ES-I3 (cell line): ENCODE results near the gene CCDC85C.

Experiments used
- H3K36me3 ChIP-seq: 2 replicates; pipeline ENCODE4 v1.6.1; 2013; ENCODE audit warnings: mild to moderate bottlenecking, low read length, control low read depth, moderate library complexity; ENCODE audit not compliant: insufficient read depth
- H3K4me1 ChIP-seq: 2 replicates; pipeline ENCODE4 v1.6.1; 2013; ENCODE audit warnings: mild to moderate bottlenecking, control low read depth, low read length; ENCODE audit not compliant: insufficient read depth
- H3K9ac ChIP-seq: 2 replicates; pipeline ENCODE4 v1.6.1; 2013; ENCODE audit warnings: low read depth, mild to moderate bottlenecking, low read length, moderate library complexity
- H3K9me3 ChIP-seq: 2 replicates; pipeline ENCODE4 v1.6.1; 2013; ENCODE audit warnings: mild to moderate bottlenecking, low read length, moderate library complexity; ENCODE audit not compliant: control insufficient read depth, insufficient read depth

CCDC85C gene

DNA sequence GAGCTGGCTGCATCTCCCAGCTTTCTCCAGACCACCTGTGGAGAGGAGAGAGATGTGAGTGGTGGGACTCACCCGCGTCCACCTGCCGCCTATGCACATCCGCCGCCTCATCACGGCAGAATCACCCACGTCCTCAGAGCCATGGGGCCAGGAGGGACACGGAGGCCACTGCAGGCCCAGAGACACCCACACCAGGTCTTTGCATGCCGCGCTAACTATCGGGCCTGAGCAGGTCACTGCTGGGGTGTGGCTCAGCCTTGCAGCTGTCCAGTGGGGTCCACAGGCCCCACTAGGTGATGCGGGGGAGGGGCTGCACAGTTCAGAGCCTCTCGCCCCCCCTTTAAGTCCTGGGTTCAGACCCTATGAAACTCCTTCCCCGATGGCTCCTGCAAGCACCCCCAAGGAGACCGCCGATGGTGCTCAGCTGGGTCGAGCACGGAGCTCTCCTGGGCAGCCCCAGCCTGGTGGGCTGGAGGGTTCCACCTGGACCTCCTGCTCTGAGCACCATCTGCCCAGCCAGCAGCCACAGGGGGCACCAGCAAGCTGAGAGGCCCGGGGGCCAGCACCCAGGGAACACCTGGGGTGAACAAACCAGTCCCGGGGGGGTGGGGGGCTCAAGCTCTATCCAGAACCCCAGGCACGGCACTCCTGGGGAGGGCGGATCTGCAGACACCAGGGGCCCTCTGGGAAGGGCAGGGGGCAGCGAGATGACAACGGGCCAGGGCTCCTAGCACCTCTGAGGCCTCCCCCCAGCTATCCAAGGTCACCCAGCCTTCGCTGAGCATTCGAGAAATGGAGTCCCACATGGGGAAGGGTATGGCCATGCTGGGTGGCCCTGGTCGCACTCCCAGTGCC, 88.5 kb downstream of the CCDC85C start:
- Histone ChIP-seq H3K9me3 (no peaks in the 10 kb centered on the region), H3K9ac (no peak overlapping the region), H3K4me1 (peaks cover 5% of the 10 kb centered on the region), H3K36me3 (peaks cover 5% of the 10 kb centered on the region)

DNA sequence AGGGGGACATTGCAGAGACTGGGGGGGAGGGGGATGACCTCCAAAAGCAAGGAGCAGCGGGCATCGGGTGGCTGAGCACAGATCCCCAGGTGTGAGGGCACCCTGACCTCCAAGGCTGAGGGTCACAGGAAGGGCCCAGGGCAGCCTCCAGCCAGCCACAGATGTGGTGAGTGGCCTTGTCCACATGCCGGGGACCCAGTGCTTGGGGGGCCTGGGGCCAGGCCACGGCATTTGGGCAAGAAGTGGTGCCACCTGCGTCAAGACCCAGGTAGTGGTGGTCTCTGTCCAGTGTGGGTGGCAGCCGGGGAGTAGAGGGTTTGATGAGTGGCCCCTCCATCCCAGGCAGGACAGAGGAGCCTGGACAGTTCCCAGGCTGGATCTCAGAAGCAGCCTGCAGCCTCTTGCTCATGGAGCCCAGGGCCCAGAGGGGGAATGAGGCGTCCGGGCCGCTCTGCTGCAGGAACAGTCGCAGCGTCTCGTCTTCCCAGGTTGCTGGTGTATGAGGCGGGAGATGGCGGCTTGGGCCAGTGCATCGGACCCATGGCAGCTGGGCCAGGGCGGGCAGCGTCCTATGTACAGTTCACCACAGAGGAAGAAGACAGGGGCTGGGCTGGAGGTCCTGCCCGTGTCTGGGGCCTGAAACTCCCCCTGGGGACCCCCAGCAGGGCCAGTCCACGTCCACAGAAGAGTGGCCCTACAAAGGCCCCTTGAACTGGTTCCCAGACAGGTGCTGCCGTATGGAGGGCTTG, 89.3 kb downstream of the CCDC85C start:
- H3K9me3 ChIP-seq = no peaks in the 10 kb centered on the region
- H3K36me3 ChIP-seq = peaks cover 5% of the 10 kb centered on the region
- H3K9ac ChIP-seq = no peak overlapping the region
- H3K4me1 ChIP-seq = peaks cover 5% of the 10 kb centered on the region

DNA sequence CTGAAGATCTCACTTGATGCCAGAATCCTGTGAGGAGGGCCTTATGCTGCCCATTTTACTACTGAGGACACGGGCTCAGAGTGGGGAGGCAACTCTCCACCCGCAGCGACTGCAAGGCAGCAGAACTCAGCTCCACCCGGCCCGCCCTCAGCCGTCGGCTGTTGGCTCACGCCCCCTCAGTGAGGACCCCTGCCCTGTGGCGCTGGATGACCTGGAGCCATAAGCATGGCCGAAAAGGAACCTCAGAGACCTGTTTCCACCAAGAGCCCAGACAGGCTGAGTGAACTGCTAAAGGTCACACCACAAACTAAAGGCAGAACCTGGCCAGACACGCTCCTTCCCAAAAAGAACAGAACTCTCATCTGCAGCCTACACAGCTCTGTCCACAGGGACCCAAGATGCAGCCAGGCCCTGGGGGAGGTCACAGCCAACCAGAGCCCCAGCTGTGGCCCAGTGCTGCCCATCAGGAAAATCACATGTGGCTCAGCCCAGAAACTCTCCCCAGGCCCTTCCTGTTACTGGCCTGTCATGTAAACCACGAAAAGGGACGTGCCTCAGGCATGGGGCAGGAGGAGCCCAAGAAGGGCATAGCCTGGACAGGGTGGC, 90.0 kb downstream of the CCDC85C start:
- Histone ChIP-seq H3K36me3 (peaks cover 5% of the 10 kb centered on the region), H3K9me3 (no peaks in the 10 kb centered on the region), H3K9ac (no peak overlapping the region)

DNA sequence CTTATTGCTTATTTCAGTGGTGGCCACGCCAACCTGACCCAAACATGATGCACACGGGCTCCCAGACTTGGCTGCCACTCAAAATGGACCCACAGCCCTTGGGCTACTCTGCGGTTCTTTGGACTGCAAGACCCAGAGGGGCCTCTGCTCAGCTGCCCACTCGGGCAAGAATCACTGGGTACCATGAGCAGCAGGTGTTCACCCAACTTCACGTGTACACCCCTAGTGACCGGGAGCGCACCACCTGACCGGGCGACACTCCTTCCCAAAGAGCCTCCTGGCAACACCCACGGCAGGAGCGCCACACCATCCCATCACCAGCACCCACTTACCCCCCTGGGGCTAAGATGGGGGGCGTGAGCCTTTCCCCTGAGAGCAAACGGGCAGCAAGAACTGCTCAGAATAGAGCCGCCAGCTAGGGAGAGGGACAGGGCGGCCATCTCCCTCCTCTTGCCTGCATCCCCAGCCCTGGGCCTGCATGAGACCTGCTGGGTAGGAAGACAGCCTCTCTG, 90.8 kb downstream of the CCDC85C start:
- Histone ChIP-seq H3K36me3 (peaks cover 5% of the 10 kb centered on the region), H3K4me1 (peaks cover 5% of the 10 kb centered on the region), H3K9me3 (no peaks in the 10 kb centered on the region), H3K9ac (no peak overlapping the region)

More for the DNA sequence above, 90.0 kb downstream of the CCDC85C start:
- H3K4me1 ChIP-seq = peaks cover 5% of the 10 kb centered on the region

DNA sequence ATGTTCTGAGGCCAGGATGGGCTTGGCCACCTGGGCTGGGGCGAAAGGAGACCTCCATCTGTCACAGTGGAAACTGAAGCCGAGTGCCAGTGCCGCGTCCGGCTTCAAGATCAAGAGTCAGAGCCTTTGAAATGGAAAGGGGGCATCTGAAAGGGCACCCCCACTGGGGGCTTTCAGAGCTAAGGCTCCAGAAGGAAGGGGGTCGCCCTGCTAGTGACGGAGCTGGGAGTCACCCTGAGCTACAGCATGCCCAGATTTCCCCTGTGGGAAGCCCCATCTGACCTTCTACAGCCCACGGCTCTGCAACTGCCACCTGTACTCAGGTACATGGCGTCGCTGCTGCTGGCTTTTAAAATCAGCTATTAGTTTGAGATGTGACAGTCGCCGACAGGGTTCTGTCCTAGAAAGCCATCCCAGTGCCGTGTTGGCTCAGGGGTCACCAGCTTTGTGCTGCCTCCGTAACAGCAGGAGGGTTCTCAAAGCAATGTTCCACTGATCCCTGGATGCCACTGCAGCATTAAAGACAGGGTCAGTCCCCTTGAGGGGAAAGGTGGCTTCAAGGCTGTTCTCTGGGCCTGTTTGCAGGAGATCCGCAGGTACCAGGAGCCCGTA, 91.3 kb downstream of the CCDC85C start:
- Histone ChIP-seq H3K9ac (no peak overlapping the region), H3K4me1 (peaks cover 5% of the 10 kb centered on the region; the same call in 1 of the 2 replicates), H3K36me3 (peaks cover 10% of the 10 kb centered on the region), H3K9me3 (no peaks in the 10 kb centered on the region)

DNA sequence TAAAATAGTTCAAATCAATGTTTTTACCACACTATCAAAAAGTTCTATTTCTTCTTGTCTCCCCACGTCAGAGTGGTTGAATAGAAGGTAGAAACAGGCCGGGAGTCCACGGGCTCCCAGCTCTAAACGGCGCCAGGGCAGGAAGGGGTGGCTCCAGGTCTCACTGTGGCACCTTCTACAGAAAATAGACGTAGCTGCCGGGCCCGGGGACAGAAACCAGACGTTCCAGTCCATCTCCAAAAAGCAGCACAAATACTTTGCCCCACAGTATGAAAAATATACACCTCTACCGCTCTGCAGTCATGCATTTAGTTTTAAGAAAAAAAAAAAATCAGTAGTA, 91.9 kb downstream of the CCDC85C start:
- Histone ChIP-seq H3K4me1 (peaks cover 5% of the 10 kb centered on the region; the same call in 1 of the 2 replicates), H3K36me3 (peaks cover 15% of the 10 kb centered on the region), H3K9me3 (no peaks in the 10 kb centered on the region), H3K9ac (no peak overlapping the region)

DNA sequence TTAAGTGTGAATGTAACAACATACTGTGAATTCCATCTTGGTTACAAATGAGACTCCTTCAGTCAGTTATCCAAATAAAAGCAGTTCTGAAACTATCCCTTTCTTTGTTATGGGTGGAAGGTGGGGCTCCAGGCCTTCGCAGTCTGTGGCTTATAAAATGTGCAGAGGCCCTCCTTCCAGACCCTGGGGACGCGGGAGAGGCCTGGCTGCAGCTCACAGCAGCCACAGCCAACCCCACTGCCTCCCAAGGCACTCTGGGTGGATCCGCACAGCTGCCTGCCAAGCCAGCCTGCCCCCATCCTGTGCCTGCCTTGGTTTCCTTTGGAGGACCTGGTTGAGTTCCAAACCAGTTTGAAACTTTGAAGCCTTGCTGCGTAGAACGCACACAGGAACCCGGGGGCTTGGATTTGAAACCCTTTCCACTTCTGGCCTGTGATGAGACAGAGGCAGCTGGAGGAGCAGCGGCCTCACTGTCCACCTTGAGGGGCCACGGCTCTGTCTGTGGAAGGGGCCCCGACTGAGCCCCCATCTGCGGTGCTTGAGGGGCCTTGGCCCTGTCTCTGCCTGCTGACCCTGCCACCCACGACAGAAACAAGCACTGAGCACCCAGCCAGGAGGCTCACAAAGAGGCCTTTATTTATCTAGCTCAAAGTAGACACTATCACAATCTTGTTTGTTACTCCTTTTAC, 92.4 kb downstream of the CCDC85C start:
- Histone ChIP-seq H3K9ac (no peak overlapping the region), H3K36me3 (peaks cover 18% of the 10 kb centered on the region), H3K9me3 (no peaks in the 10 kb centered on the region), H3K4me1 (peaks cover 5% of the 10 kb centered on the region; the same call in 1 of the 2 replicates)

DNA sequence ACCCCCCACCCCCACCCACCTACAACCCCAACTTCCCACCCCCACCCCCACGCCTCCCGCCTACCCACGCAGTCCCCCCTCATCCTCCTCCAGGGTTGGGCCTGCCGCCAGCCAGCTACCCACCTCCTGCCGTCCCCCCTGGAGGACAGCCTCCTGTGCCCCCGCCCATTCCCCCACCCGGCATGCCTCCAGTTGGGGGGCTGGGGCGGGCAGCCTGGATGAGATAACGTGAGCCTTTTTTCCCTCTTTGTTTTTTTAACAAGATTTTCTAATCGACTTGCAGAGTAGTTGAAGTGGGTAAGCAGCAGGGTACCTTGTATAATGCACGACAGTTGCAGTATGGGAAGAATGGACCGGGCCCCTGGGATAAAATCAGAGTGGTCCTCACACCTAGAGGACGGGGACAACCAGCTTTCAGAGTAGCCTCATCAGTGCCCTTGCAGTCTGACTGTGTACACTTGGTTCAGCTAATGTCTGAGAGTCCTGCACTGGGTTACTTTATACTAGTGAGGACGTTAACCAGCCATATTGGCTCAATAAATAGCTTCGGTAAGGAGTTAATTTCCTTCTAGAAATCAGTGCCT, 93.4 kb downstream of the CCDC85C start:
- Histone ChIP-seq H3K9ac (no peak overlapping the region), H3K36me3 (peaks cover 23% of the 10 kb centered on the region), H3K4me1 (peaks cover 5% of the 10 kb centered on the region; the same call in 1 of the 2 replicates), H3K9me3 (no peaks in the 10 kb centered on the region)

DNA sequence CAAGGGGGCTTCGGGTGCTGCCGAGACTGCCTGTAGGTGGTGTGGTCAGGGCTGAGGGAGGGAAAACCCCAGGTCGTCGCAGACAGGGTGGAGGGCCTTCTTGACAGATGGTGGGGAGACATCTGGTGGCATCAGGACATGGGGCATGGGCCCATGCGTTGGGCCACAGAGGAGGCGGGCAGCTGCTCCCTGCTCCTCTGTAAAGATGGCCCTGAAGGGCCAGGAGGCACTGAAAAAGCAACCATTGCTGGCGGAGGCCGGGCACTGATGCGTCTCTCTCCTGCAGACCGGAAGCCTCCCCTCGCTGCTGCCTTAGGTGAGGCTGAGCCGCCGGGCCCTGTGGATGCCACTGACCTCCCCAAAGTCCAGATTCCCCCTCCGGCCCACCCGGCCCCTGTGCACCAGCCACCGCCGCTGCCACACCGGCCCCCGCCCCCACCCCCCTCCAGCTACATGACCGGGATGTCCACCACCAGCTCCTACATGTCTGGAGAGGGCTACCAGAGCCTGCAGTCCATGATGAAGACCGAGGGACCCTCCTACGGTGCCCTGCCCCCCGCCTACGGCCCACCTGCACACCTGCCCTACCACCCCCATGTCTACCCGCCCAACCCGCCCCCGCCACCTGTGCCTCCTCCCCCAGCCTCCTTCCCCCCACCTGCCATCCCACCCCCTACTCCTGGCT, 94.0 kb downstream of the CCDC85C start:
- Histone ChIP-seq H3K9me3 (no peaks in the 10 kb centered on the region), H3K36me3 (peaks cover 29% of the 10 kb centered on the region), H3K9ac (no peak overlapping the region), H3K4me1 (peaks cover 5% of the 10 kb centered on the region; the same call in 1 of the 2 replicates)

DNA sequence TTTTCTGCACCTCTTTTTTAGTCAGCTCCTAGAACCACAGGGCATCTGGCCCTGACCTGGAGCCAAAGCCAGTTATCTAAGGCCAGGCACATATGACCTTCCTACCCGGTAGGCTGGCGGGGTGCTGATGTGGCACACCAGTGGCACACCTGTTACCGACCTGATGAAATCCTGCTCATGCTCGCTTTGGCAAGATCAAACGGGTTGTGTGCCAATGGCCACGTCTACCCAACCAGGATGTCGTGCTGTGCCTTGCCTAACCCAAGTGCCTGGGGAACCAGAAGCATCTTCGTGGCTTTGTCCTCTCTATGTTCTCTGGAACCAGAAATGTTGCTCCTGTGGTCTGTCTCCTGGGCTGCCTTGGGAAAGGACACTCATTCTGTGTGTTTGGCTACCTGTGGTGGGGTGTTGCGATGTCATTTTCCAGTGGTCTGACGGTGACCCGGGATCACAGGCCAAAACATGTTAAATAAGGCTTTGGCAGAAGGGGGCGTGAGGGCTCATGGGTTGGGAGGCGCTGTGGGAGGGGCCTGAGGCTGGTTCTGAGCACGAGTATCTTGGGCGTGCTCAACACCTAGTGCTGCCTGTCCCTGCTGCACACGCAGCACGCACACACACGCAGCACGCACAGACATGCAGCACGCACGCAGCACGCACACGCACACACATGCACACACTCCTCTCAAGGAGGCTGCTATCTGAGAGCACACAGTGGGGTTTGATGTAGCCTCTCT, 94.9 kb downstream of the CCDC85C start:
- H3K36me3 ChIP-seq = peaks cover 31% of the 10 kb centered on the region
- peaks cover 5% of the 10 kb centered on the region; the same call in 1 of the 2 replicates for H3K4me1 ChIP-seq
- no peak overlapping the region for H3K9ac ChIP-seq
- H3K9me3 ChIP-seq = no peaks in the 10 kb centered on the region

DNA sequence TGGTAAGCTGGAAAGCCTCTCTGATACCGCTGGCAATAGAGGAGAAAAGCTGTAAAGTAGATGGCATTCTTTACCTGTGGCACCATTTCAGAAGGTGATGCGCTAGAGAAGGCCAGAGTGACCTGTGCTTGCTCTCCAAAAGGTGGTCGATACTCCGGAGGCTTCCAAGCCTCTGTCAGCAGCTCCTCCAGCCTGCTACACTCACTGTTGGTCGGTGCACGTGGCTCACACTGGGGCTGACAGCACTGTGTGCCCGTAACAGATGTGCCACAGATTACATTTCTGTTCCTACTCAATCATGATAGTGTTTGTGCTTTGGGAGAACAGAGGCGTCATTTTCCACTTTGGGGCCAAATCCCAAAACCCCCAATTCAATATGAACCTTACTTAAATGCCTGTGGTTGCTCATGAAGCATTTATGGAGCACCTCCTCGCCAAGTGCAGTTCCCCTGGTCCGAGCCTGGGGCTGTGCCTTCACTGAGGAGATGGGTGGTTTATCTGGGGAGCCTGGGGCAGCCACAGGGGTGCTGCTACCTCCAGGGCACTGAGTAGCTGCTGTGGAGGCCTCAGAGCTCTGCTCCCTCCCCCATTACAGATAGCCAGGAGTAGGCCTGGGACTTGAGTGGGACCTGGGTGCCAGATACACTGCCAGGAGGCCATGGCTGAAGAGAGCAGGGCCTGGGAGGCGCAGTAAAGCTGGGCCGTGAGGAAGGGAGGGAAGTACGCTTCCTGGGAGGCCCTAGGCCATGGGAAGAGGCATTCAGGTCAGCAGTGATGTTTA, 96.0 kb downstream of the CCDC85C start:
- H3K4me1 ChIP-seq = peaks cover 8% of the 10 kb centered on the region; the same call in 1 of the 2 replicates
- no peaks in the 10 kb centered on the region for H3K9me3 ChIP-seq
- H3K36me3 ChIP-seq = peaks cover 31% of the 10 kb centered on the region
- H3K9ac ChIP-seq = no peak overlapping the region

DNA sequence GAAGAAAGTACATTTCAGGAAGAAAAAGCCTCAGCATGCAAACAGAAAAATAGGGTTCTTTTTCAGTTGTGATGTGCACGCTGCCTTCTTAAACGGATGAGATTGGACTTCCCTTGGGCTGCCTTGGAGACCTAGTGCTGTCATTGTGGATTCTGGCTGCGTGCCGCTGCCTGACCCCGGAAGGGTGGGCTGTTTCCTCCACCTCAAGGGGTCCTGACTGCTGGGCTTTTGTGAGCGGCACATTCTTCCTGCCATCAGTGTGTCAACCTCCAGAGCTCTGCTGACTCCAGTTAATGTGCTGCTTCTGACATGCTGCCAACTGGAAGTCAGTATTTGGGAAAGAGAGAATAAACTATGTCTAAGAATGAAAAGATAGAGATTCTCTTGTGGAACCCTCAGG, 97.7 kb downstream of the CCDC85C start:
- H3K9me3 ChIP-seq = no peaks in the 10 kb centered on the region
- peaks cover 14% of the 10 kb centered on the region; the same call in 1 of the 2 replicates for H3K4me1 ChIP-seq
- H3K9ac ChIP-seq = no peak overlapping the region
- H3K36me3 ChIP-seq = peaks cover 39% of the 10 kb centered on the region
